Endothelial cell of umbilical vein (primary cell): ENCODE results near the gene CISH. TPM values are rescaled to one million over a fixed set of nuclear protein-coding genes. Genes with fewer than 3 reads are reported as not detected.

ENCODE experiments used
- BruUV-seq: library from RNA; stranded (reverse); fragments of 400-500 nt; replicated peaks from 2 replicates; lab custom pipeline; 2021; lab: Mats Ljungman, UMichigan
- CTCF ChIA-PET: fragments of 300-600, 350-600 bp; sonication (Branson Sonifier 250); formaldehyde crosslinking; loops from one replicate; lab custom pipeline; 2021; ENCODE audit warnings: antibody characterized with exemption, inconsistent platforms; lab: Charles Lee
- POLR2A ChIA-PET: fragments of 300-600, 350-600 bp; sonication (Branson Sonifier 250); formaldehyde crosslinking; loops from one replicate; lab custom pipeline; 2021; ENCODE audit warnings: antibody characterized with exemption, inconsistent platforms; lab: Charles Lee
- DNase-seq: peaks from one replicate; pipeline ENCODE4 v3.0.0-alpha.2; 2011; ENCODE audit warnings: low read depth, low spot score
- FAIRE-seq: peaks from 2 replicates; lab custom pipeline; 2011; peaks lifted over from hg19 to GRCh38; lab: Jason Lieb, UNC
- H2AFZ ChIP-seq: 2 replicates; pipeline ENCODE4 v1.6.0; 2012; ENCODE audit warnings: low read depth, low read length, control low read depth, inconsistent platforms
- H3K27ac ChIP-seq: 2 replicates; pipeline ENCODE4 v1.5.1; 2011; ENCODE audit warnings: low read depth, mild to moderate bottlenecking, control low read depth, low read length, moderate library complexity; ENCODE audit not compliant: insufficient read depth
- H3K27me3 ChIP-seq, 2 experiments: 2 replicates each; pipeline versions ENCODE4 v1.6.0 to v1.6.1; 2011; ENCODE audit warnings: low read length in 2 of 2, mixed read lengths in 1 of 2; ENCODE audit not compliant: control insufficient read depth in 2 of 2, insufficient read depth in 2 of 2
- H3K36me3 ChIP-seq, 2 experiments: 2 replicates in 1 of 2; 3 replicates in 1 of 2; pipeline ENCODE4 v1.5.1; 2011; ENCODE audit warnings: low read length in 2 of 2, mild to moderate bottlenecking in 1 of 2, moderate library complexity in 1 of 2; ENCODE audit not compliant: control insufficient read depth in 2 of 2, insufficient read depth in 2 of 2; ENCODE audit errors: extremely low read depth in 1 of 2
- H3K4me1 ChIP-seq: 3 replicates; pipeline ENCODE4 v1.5.1; 2011; ENCODE audit warnings: mild to moderate bottlenecking, low read length; ENCODE audit not compliant: control insufficient read depth, insufficient read depth; ENCODE audit errors: extremely low read depth
- H3K4me2 ChIP-seq: 2 replicates; pipeline ENCODE4 v1.6.1; 2011; ENCODE audit warnings: low read length, control low read depth, mixed read lengths; ENCODE audit not compliant: insufficient read depth
- H3K4me3 ChIP-seq, 3 experiments: fragments of 200-600 bp in 1 of 3; sonication (generic), shearing (Covaris generic) in 1 of 3; replicated peaks in 1 of 3; 2 replicates each; pipeline ENCODE4 v1.5.1; 2011 to 2016; ENCODE audit warnings: control low read depth in 3 of 3, low read length in 3 of 3, mild to moderate bottlenecking in 2 of 3, inconsistent platforms in 1 of 3, low read depth in 1 of 3, moderate library complexity in 1 of 3; ENCODE audit not compliant: insufficient read depth in 1 of 3
- H3K79me2 ChIP-seq: 2 replicates; pipeline ENCODE4 v1.6.0; 2012; ENCODE audit warnings: low read length, inconsistent platforms; ENCODE audit not compliant: control insufficient read depth, insufficient read depth
- H3K9ac ChIP-seq: replicated peaks from 2 replicates; pipeline ENCODE3; 2011; ENCODE audit warnings: low read length, control low read depth; ENCODE audit not compliant: insufficient read depth; ENCODE audit errors: extremely low read depth
- H3K9me1 ChIP-seq: replicated peaks from 3 replicates; pipeline ENCODE4 v1.6.0; 2011; ENCODE audit warnings: mild to moderate bottlenecking, low read length; ENCODE audit not compliant: control insufficient read depth, insufficient read depth; ENCODE audit errors: extremely low read depth
- H3K9me3 ChIP-seq: replicated peaks from 2 replicates; pipeline ENCODE4 v1.5.1; 2012; ENCODE audit warnings: low read length, inconsistent platforms; ENCODE audit not compliant: control insufficient read depth, insufficient read depth
- H4K20me1 ChIP-seq: replicated peaks from 2 replicates; pipeline ENCODE3; 2011; ENCODE audit warnings: mild to moderate bottlenecking, low read length; ENCODE audit not compliant: control insufficient read depth, insufficient read depth; ENCODE audit errors: extremely low read depth
- CTCF ChIP-seq, 2 donors: IDR thresholded peaks; 1 replicate in 1 of 2; 2 replicates in 1 of 2; pipeline ENCODE4 v1.5.1; 2011; ENCODE audit warnings: low read length in 2 of 2, mild to moderate bottlenecking in 2 of 2, moderate library complexity in 2 of 2, control low read depth in 1 of 2, inconsistent platforms in 1 of 2, low read depth in 1 of 2; ENCODE audit not compliant: insufficient read depth in 1 of 2; ENCODE audit errors: extremely low read depth in 1 of 2
- EZH2 ChIP-seq: IDR thresholded peaks from 2 replicates; pipeline ENCODE4 v1.6.1; 2012; ENCODE audit warnings: borderline replicate concordance, low read depth, mild to moderate bottlenecking, moderate library complexity, low read length, inconsistent platforms; ENCODE audit not compliant: severe bottlenecking
- FOS ChIP-seq: IDR thresholded peaks from 2 replicates; pipeline ENCODE4 v1.6.1; 2011; ENCODE audit warnings: mild to moderate bottlenecking, low read length, moderate library complexity, borderline replicate concordance; ENCODE audit not compliant: insufficient read depth
- GATA2 ChIP-seq: IDR thresholded peaks from 2 replicates; pipeline ENCODE4 v1.7.0; 2011; ENCODE audit warnings: low read depth, mild to moderate bottlenecking, moderate library complexity, mixed read lengths, low read length; ENCODE audit not compliant: insufficient read length, insufficient read depth
- JUN ChIP-seq: IDR thresholded peaks from 2 replicates; pipeline ENCODE4 v1.6.1; 2011; ENCODE audit warnings: borderline replicate concordance, low read depth; ENCODE audit not compliant: insufficient read length, insufficient read depth
- MYC ChIP-seq: IDR thresholded peaks from one replicate; pipeline ENCODE4 v1.6.1; 2011; ENCODE audit warnings: mild to moderate bottlenecking, low read depth, low read length
- POLR2A ChIP-seq: IDR thresholded peaks from 2 replicates; pipeline ENCODE4 v1.6.1; 2012; ENCODE audit warnings: low read depth, mild to moderate bottlenecking, control low read depth, low read length
- POLR2AphosphoS5 ChIP-seq: IDR thresholded peaks from 2 replicates; pipeline ENCODE4 v1.6.1; 2012; ENCODE audit warnings: low read depth, mild to moderate bottlenecking, control low read depth, low read length, moderate library complexity; ENCODE audit not compliant: insufficient read depth
- dilution Hi-C: fragments of 300-500 bp; cut with MboI; formaldehyde crosslinking; loops from one replicate; pipeline ENCODE4 v1.15.0; 2019; ENCODE audit warnings: low sequenced_read_pairs; ENCODE audit not compliant: extremely low pct_ligation_motif_present
- intact Hi-C: fragments of 100-400 bp; cut with micrococcal nuclease; formaldehyde crosslinking; loops from one replicate; pipeline ENCODE4 v1.10.0; 2022
- polyA plus RNA-seq, 4 experiments: library from polyadenylated mRNA; depleted of rRNA in 3 of 4; stranded (reverse) in 3 of 4; unstranded in 1 of 4; fragments of >200 nt; gene quantifications; 2 replicates each; pipeline versions ENCODE4 v1.2.1 to v1.2.3, GENCODE V29; 2011 to 2012; ENCODE audit warnings: missing spikeins in 1 of 4
- total RNA-seq: library from RNA; stranded (reverse); gene quantifications from 2 replicates; pipeline ENCODE4 v1.2.3, GENCODE V29; 2021
- TF ChIP-seq, protein P1 (sequence below): IDR thresholded peaks from 2 replicates; pipeline ENCODE4 v1.6.1; 2011; ENCODE audit not compliant: insufficient read depth, insufficient read length

CISH gene
- total and polyA plus RNA-seq, 2 donors (not counting 3 experiments of a cell fraction or from before 2014, with no cell fraction given): 2.2 to 4.1 TPM

DNA sequence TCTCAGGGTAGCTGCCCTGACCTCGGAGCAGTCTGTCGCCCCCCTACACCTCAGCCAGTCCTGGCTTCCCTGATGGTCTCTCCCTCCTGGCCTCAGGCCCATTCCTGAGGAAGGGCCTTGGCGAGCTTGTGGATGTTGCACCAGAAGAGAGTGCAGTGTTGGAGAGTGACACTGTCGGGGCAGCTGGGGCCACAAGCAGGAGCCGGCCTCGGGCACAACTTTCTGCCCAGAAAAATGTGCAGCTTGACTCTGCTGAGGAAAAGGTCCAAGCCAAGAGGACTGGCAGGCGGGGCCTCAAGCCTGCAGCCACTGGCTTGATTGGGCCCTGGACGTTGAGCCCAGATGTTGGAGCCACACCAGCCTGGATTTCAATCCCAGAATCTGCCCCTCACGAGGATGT is 29.5 kb downstream of the CISH start:
- CTCF ChIA-PET: interaction anchor here (1.2 to 1.3 kb wide), 2 partner anchors 30 to 40 kb away, joined by 3 to 7 read pairs; partner anchors contain the start of gene CISH
- dilution Hi-C loops: no loop called here

GRCh38 chr3:50581459-50581842 is 30.1 kb downstream of the CISH start:
- DNase-seq (no peak), FAIRE-seq (no peak)
- H3K4me2 ChIP-seq: no peak overlapping the region
- no peak overlapping the region for H2AFZ ChIP-seq
- no peaks in the 10 kb centered on the region for H4K20me1 ChIP-seq
- BruUV-seq: no TSS peak
- no peak overlapping the region for H3K27ac ChIP-seq
- H3K9me1 ChIP-seq: no peaks in the 10 kb centered on the region
- no peaks in the 10 kb centered on the region for H3K9me3 ChIP-seq
- H3K36me3 ChIP-seq: peaks cover 0 to 3% of the 10 kb centered on the region in 2 experiments
- H3K4me3 ChIP-seq: no peak overlapping the region
- H3K9ac ChIP-seq: no peak overlapping the region
- intact Hi-C loops (no loop called here), dilution Hi-C loops (no loop called here)
- no peaks in the 10 kb centered on the region for H3K27me3 ChIP-seq
- no peaks in the 10 kb centered on the region for H3K79me2 ChIP-seq
- TF ChIP-seq POLR2A (no peak), JUN (no peak), MYC (no peak), POLR2AphosphoS5 (no peak), CTCF (IDR thresholded peaks at IDR 0.05; ENCODE audit: extremely low read depth in 1 of 2, insufficient read depth in 1 of 2, low read depth in 1 of 2, low read length in 2 of 2) (no peak), EZH2 (no peak), FOS (no peak), GATA2 (no peak)
- TF ChIP-seq, protein P1, sequence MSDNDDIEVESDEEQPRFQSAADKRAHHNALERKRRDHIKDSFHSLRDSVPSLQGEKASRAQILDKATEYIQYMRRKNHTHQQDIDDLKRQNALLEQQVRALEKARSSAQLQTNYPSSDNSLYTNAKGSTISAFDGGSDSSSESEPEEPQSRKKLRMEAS: no peak
- ChIA-PET POLR2A (interaction anchor here (1.2 kb wide), 1 partner anchor 17 kb away, joined by 3 read pairs; no protein-coding TSS in a partner anchor), CTCF (interaction anchor here (0.8 to 1.5 kb wide), 4 partner anchors 17 to 39 kb away, joined by 3 to 7 read pairs (median 4); partner anchors contain the start of gene CISH)
- H3K4me1 ChIP-seq: no peaks in the 10 kb centered on the region

More for the DNA sequence above, 29.5 kb downstream of the CISH start:
- no peaks in the 10 kb centered on the region for H4K20me1 ChIP-seq
- no peaks in the 10 kb centered on the region for H3K9me1 ChIP-seq
- H3K4me3 ChIP-seq: no peak overlapping the region
- intact Hi-C loops: no loop called here
- H3K27ac ChIP-seq: no peak overlapping the region
- no peak for FAIRE-seq
- no peaks in the 10 kb centered on the region for H3K9me3 ChIP-seq
- no peak overlapping the region for H3K4me2 ChIP-seq
- no peaks in the 10 kb centered on the region for H3K27me3 ChIP-seq
- BruUV-seq: no TSS peak
- POLR2A ChIA-PET: interaction anchor here (1.2 kb wide), 1 partner anchor 16 kb away, joined by 3 read pairs; no protein-coding TSS in a partner anchor
- H3K79me2 ChIP-seq: no peaks in the 10 kb centered on the region
- H2AFZ ChIP-seq: no peak overlapping the region
- no peak for DNase-seq
- no peaks in the 10 kb centered on the region for H3K4me1 ChIP-seq
- H3K9ac ChIP-seq: no peak overlapping the region
- H3K36me3 ChIP-seq: peaks cover 0 to 3% of the 10 kb centered on the region in 2 experiments
- TF ChIP-seq POLR2A: no peak
- TF ChIP-seq JUN: no peak
- no peak for TF ChIP-seq FOS
- no peak for TF ChIP-seq EZH2
